Superior temporal gyrus (tissue), 1 donor: ENCODE results near the gene MAGI3.

Source experiments
- DNase-seq: peaks from one replicate; pipeline ENCODE4 v3.0.0-alpha.2; 2016; ENCODE audit errors: extremely low spot score

MAGI3 gene

GRCh38 chr1:113389953-113390834 lies at the start of gene MAGI3:
MAGI3 (plus strand) TSS chr1:113390515; CDS start chr1:113391034, 519 bp downstream.
- DNase-seq: peak; percentile 95

- DNase-seq: no peak
These were observed 36.7 kb upstream of the MAGI3 start for GRCh38 chr1:113353580-113353979.

- no peak for DNase-seq
These were observed 26.4 kb upstream of the MAGI3 start for GRCh38 chr1:113363935-113364334.

GRCh38 chr1:113369040-113369439 lies 21.3 kb upstream of the MAGI3 start:
- DNase-seq: no peak

GRCh38 chr1:113369699-113370098 lies 20.6 kb upstream of the MAGI3 start:
- DNase-seq: no peak

- no peak for DNase-seq
These were observed 19.4 kb upstream of the MAGI3 start for GRCh38 chr1:113370868-113371267.

- no peak for DNase-seq
These were observed 17.8 kb upstream of the MAGI3 start for GRCh38 chr1:113372546-113372945.

GRCh38 chr1:113373644-113374043 lies 16.7 kb upstream of the MAGI3 start:
- DNase-seq: no peak

GRCh38 chr1:113375878-113376277 lies 14.4 kb upstream of the MAGI3 start:
- DNase-seq: no peak

- no peak for DNase-seq
These were observed 10.2 kb upstream of the MAGI3 start for GRCh38 chr1:113380075-113380474.

GRCh38 chr1:113388017-113388620 lies 2.2 kb upstream of the MAGI3 start:
- DNase-seq: no peak

- no peak for DNase-seq
These were observed 1.5 kb upstream of the MAGI3 start for GRCh38 chr1:113388621-113389358.

GRCh38 chr1:113389359-113389952 lies 859 bp upstream of the MAGI3 start:
- DNase-seq: no peak

- DNase-seq: peak; percentile 29
These were observed 745 bp downstream of the MAGI3 start for GRCh38 chr1:113390871-113391648.

GRCh38 chr1:113391649-113392271 lies 1.4 kb downstream of the MAGI3 start:
- peak; percentile 57 for DNase-seq

GRCh38 chr1:113392541-113393128 lies 2.3 kb downstream of the MAGI3 start:
- peak; percentile 33 for DNase-seq

- no peak for DNase-seq
These were observed 3.9 kb downstream of the MAGI3 start for GRCh38 chr1:113394043-113394862.

GRCh38 chr1:113394863-113395259 lies 4.5 kb downstream of the MAGI3 start:
- DNase-seq: no peak

- no peak for DNase-seq
These were observed 5.8 kb downstream of the MAGI3 start for GRCh38 chr1:113396102-113396501.

GRCh38 chr1:113396585-113396984 lies 6.3 kb downstream of the MAGI3 start:
- DNase-seq: no peak
